Fibroblast of skin of scalp (primary cell): ENCODE data around the gene CD99L2.
A peak's percentile ranks its signal among the peaks of the same experiment; 100 is the strongest.
"Not testable (repeated sequence)": the region's sequence is repeated elsewhere in the genome, so short reads cannot be mapped to it uniquely, and the experiment has no call there.

Experiments
- DNase-seq: peaks from one replicate; pipeline ENCODE4 v3.0.0-alpha.2; 2013

Gene CD99L2

DNA sequence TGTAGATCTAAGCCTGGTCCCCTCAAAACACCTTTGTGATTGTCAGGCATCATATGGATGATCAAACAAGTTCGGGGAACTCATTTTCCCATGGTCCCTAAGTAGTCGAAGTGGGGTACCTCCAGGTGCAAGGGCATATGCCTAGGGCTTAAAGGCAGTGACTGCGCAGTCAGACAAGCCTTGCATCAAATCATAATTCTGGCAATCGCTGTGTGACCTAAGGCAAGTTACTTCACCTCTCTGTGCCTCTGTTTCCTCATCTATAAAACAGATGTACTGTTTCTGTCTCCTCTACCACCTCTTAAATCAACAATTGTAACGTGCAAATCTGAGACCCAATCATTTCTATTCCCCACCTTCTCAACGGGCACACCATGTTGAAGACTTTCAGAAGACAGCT lies 1.8 kb downstream of the CD99L2 start:
- no peak for DNase-seq

DNA sequence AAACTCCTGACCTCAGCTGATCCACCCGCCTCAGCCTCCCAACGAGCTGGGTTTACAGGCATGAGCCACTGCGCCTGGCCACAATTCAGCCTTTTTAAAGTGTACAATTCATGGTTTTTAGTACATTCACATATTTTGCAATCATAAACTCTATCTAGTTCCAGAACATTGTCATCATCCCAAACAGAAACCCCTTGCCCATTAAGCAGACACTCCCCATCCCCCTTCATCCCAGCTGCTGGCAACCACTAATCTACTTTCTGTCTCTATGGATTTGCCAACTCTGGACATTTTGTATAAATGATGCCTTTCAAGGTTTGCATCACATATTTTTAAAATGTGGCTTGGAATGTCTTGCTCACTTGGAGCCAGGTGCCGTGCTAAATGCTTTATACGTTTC lies 4.5 kb downstream of the CD99L2 start:
- no peak for DNase-seq

DNA sequence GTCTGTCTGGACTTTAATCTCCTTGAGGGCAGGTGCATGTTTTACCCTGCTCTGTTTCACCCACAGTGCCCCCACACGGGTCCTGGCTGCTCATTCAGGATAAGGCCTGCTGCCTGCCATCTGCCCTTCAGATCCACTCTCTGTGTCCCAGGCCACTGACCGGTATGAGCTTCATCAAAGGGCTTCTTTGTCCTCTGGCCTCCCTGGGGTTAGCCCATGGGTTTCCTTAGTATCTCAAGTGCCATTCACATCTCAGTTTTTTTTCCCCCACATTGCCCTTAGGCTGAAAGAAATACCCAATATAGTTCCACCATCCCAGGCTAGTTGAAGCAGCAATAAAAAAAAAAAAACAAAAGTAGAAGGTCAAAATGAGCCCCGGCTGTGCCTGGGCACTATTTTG lies 9.3 kb downstream of the CD99L2 start:
- no peak for DNase-seq

DNA sequence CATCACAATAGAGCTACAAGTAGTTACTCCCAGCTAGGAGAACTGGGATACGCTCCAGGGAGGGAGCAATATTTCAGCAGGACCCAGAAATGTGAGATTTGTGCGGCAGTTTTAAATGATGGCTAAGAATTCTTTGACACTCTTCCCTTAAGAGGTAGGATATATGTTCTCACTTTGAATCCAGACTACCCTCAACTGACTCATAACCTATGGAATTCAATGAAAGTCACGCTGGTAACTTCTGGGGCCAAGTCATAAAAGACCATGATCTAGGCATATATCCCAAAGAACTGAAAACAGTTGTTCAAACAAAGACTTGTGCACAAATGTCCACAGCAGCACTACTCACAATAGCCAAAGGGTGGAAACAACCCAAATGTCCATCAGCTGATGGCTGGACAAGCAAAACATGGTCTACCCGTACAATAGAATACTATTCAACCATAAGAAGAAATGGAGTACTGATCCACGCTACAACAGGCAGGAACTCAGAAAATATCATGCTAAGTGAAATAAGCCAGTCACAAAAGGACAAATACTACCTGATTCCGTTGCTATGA lies 10.5 kb downstream of the CD99L2 start:
- DNase-seq: peak; percentile 75

DNA sequence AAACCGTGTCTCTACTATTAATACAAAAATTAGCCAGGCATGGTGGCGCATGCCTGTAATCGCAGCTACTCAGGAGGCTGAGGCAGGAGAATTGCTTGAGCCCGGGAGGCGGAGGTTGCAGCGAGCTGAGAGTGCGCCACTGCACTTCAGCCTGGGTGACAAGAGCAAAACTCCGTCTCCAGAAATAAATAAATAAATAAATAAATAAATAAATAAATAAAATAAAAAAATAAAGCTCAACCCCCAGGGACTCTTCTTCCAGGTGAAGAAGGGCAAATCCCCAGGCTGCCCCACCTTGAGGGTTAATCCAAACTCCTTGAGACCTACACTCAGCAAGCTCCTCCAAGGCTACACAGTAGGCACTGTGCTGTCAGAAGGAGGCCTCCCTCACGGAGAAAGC lies 11.2 kb downstream of the CD99L2 start:
- not testable (repeated sequence) for DNase-seq

DNA sequence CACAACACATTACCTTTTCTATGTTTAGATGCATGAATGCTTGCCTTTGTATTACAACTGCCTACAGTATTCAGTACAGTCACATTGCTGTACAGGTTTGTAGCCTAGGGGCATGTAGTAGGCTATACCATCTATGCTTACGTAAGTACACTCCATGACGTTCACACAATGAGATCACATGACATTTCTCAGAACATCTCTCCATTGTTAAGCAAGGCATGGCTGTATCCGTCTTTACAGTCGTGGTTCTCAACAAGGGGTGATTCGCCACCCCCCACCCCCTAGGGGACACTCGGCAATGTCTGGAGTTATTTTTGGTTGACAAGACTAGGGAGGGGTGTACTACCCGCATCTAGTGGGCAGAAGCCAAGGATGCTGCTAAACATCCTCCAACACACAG lies 12.1 kb downstream of the CD99L2 start:
- DNase-seq: no peak

DNA sequence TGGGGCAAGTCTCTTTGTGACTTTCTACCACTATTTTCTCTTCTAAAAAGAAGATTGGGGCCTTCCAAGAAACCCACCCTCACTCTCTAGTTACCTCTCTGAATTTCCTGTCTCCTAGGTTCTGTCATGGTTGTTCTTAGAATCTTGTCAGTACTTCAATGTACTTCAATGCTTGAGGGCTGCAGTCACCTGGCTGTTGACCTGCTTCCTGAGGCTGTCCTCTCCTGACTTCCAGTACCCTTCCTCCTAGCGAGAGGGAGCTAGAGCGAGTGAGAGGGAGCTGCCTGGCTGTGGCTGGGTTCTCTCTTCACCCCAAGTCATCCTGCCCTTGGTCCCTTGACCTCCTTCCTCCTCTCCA lies 17.7 kb downstream of the CD99L2 start:
- DNase-seq: no peak

DNA sequence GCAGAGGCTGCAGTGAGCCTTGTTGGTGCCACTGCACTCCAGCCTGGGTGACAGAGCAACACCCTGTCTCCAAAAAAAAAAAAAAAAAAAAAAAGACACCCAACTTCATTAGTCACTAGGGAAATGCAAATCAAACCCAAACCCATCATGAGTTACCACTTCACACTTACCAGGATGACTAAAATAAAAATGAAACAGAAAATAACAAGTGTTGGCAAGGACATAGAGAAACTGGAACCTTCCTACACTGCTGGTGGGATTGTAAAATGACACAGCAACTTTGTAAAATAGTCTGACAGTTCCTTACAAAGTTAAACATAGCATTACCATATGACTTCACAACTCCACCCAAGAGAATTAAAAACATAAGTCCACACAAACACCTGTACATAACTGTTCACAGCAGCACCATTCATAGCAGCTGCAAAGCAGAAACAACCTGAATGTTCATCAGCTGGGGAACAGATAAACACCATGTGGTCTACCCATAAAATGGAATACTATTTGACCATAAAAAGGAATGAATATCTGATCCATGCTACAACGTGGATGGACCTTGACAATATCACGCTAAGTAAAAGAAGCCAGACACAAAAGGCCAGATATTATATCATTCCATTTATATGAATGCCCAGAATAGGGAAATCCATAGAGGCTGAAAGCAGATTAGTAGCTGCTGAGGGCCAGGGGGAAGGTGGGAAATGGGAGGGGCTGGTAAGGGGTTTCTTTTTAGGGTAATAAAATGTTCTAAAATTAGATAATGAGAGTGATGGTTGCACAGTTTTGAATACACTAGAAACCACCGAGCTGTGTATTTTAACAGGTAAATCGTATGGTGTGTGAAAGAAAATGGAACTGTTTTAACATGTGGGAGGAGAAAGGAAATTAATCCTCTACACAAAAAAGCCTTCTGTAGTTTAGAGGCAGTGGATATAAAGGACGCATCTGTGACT lies 18.3 kb downstream of the CD99L2 start:
- DNase-seq: no peak

DNA sequence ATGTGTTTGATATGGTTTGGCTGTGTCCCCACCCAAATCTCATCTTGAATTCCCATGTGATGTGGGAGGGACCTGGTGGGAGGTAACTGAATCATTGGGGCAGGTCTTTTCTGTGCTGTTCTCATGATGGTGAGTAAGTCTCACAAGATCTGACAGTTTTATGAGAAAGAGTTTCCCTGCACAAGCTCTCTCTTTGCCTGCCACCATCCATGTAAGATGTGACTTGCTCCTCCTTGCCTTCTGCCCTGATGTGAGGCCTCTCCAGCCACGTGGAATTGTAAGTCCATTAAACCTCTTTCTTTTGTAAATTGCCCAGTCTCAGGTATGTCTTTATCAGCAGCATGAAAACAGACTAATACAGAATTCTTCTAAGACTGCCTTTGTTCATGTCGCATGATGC lies 22.8 kb downstream of the CD99L2 start:
- not testable (repeated sequence) for DNase-seq

DNA sequence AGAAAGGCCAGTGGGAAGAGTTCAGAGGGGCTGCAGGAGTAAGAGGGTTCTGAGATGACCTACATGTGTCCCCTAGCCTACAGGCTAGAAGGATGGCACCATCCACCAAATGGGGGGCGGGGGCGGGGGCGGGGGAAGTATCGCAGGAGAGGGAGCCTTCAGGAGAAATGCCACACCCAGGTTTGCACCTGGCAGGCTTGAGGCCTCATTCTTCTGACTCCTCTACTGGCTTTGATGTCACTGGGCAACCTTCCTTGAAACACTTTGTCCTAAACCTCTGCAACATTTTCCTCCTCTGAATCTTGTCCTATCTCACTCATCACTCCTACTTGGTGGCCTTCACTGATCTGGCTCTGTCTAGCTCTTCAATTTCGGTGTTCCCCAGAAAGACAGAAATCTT lies 24.0 kb downstream of the CD99L2 start:
- no peak for DNase-seq

DNA sequence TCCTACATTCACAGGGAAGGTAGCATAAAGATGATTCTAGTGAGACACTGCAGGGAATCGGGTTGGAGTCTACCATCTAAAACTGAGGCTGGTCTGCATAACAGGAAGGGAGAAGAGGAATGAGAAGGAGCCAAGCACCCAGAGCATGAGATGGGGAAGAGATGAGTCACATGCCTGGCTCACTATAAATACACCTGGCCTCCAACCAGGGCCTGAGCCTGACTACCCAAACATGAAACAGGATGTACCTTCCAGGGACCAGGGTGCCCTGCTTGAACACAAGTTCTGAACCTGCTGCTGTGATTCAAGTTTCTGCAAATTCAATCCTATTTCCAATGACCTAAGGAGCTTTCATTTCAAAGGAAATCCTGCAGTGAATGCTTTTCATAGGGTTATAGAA lies 24.9 kb downstream of the CD99L2 start:
- DNase-seq: no peak

DNA sequence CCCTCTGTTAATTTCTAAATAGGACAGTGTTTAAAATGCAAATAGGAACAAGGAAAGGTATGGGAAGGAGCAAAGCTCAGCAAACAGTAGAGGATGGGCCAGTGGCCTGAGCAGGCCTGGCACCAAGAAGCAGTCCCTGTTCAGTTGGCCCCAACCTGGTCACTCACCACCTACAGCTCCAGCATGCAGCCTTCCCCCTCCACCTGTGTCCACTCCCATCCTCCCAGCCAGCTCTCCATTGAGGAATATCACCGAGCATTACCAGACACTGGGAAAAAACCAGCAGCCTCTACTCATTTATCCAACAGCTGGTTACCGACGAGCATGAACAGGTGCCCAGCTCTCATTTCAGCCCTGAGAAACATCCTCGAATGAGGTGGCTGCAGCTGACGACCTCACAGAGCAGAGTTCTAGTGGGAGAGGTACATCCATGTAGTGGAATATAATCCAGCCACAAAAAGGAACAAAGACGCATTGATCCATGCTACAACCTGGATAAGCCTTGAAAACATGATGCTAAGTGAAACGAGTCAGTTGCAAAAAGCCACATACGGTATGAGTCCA lies 25.6 kb downstream of the CD99L2 start:
- no peak for DNase-seq

DNA sequence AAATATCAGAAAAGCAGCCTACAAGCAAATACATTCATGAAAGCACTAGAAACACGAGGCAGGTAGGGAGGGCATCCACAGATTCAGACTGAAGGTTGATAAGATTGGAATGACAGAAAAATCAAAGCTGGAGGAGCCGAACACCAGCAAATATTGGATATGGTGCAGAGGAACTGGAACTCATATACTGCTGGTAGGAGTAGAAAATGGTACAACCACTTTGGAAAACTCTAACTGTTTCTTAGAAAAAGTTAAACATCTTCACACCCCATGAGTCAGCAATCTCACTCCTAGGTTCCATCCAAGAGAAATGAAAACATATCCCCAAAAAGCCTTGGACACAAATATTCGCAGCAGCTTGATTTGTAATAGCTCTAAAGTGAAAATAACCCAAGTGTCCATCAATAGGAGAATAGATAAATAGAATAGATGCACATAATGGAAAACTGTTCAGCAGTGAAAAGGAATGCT lies 27.1 kb downstream of the CD99L2 start:
- DNase-seq: no peak

DNA sequence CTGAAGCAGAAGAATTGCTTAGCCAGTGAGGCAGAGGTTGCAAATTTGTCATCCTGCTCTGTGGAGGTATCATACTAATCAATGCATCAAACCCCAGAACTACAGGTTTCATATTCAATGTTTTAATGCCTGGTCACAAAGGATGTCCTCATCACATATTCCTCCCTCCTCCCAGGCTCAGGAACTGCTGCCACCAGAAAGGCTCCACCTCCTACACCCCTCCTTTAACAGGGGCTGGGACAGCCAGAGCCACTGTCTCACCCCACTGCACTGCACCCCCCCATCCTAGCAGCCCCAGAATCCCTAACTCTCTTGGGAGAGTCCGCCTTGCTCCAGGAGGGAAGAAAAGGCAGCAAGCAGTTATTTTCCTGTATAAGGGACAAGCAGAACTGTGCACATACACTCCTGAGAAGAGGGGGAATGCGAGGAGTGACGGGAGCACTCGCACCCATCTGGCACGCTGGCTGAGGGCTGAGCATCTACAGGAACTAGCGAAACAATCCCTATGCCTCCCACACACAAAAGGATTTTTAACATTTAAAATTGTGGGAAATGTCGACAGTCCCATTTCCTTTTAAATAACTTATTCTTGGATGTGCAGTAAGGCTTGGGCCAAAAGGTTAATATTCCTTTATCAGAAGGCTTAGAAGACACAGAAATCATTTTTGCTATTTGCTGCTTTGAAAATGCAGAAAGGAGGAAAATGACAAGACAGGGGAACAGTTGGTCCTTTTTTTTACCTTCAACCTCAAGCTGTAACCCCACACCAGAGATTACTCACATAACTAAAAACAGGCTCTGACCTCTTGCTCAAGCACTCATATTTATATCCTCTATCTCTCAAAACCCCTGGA lies 27.8 kb downstream of the CD99L2 start:
- no peak for DNase-seq

DNA sequence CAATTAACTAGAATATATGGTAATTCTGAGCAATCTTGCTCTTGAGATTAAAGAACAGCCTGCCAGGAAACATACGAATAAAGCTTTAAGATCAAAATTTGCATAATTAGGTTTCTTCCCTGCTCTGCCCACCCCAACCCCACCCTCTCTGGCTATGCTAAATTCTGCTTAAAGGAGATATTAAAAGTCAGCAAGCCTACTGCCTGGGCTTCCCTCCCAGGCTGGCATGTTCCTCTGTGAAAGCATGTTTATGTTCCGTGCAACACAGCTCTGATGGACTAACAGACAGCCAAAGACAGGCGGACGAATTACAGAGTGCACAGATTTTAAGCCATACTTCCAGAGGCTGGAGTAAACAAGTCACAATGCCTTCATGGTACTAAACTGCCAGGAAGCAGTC lies 28.4 kb downstream of the CD99L2 start:
- no peak for DNase-seq

DNA sequence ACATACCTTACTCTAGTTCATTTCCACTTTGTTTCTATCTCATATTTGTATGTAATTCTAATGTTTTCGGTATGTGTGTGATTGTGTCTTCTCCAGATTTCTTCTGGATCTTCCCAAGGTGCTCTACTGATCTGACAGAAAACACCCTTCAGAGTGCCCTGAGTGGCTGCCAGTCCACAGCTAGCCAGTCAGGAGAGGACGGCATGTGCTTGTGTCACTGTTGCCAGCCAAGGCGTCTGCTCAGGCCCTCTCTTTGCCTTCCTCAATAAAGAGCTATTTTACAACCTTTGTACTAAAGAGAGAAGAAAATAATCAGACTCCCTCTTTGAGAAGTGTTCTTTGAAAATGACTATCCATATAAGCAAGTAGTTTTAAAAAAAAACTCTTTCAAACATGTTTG lies 29.0 kb downstream of the CD99L2 start:
- no peak for DNase-seq

DNA sequence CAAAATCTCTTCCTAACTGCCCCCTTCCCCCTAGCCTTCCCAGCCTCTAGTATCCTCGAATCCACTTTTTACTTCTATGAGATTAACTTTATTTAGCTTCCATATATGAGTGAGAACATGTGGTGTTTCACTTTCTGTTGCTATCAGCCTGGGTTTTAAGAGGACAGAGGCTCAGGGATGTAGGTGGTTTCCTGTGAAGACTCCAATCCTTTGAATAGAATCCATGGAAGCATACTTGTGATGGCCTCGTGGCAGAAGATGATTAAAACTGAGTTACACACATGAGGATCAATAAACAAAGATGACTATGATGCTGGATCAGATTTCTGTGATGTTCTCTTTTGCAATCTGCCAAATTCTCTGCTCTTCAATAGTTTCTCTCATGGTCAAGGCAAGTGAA lies 29.8 kb downstream of the CD99L2 start:
- no peak for DNase-seq

DNA sequence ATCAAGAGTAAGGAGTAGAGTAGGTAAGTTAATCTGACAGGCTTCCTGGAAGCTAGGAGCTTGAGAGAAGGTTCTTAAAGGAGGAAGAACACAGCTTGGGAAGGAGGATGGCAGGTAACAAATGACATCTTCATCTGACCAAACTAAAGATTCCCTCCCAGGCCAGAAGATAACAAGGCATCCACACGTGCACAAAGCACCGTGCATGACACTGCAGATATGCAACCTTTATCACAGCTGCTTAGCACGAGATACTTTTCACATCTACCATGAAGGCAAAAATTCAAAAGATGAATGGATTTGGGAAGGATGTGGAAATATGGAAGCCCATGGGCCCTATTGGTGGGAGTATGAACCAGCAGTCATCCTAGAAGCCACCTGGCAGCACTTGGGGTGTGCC lies 34.3 kb downstream of the CD99L2 start:
- no peak for DNase-seq

DNA sequence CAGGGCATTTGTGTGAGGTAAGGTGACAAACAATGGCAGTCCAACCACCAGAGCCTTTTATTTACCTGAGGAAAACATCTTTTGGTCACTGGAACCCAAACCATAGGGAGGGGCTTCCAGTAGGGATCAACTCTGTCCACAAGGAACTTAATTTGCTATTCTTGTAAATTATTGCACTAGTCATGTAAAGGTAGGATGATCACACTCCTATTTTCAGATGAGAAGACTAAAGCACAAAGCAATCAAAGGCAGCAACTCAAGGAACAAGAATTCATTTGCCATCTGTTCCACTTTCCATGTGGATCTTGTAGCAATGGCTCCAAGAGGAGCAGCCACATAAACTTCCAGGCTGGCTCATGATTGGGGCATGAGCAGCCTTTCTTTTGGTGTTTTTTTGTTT lies 35.3 kb downstream of the CD99L2 start:
- no peak for DNase-seq

DNA sequence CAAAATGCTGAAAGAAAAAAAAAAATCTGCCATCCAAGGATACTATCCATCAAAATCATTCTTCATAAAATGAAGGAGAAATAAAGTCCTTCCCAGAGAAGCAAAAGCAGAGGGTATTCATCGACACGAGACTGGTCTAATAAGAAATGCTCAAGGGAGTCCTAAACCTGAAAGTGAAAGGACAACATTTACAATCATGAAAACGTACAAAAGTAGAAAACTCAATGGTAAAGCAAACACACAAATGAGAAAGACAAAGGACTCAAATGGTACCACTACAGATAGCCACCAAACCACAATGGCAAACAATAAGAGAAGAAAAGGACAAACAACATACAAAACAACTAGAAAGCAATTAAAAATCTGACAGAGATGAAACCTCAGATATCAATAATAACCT lies 41.0 kb downstream of the CD99L2 start:
- DNase-seq: no peak

DNA sequence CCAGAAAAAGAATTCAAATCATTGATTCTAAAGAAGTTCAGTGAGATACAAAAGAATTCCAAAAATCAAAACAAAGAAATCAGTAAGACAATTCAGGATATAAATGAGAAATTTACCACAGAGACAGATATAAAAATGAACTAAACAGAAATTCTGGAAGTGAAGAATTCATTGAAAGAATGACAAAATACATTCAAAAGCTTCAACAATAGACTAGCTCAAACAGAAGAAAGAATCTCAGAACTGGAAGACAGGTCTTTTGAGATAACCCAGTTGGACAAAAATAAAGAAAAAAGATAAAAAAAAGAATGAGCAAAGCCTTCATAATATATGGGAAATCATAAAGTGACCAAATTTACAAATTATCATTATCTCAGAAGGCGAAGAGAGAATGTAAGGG lies 41.7 kb downstream of the CD99L2 start:
- no peak for DNase-seq

DNA sequence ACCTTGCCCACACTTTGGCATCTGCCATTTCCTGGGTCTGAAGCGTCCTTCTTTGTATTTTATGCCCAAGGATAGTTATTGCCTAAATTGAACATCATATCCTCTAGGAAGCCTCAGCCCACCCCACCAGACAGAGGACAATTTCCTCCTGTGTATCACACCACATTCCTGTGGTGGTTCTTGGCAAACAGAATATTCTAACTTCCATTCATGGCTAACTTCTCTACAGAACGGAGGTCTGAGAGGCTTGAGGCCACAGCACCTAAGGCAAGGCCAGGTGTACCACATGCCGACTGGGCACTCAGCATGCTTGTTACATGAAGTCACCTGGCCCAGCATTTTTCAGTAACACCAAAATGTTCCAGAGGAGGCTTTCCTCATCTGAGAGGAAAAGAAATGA lies 42.4 kb downstream of the CD99L2 start:
- DNase-seq: peak; percentile 8

DNA sequence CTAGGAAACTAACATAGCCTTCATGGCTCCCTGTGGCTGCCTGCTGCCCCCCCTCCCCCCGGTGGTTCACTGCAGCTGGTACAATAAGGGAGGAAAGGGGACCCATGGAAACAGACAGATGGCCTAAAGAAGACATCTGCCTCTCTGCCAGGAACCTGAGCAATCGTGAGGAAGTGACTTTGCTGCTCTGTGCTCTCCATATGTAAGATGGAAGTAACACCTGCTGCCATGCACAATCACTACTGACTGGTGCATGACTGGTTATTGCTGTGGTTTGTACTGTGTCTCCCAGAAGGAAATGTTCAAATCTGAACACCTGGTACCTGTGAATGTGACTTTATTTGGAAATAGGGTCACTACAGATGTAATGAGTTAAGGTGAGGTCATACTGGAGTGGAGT lies 43.6 kb downstream of the CD99L2 start:
- DNase-seq: no peak
